Kidney (tissue), 14 donors: ENCODE results near the gene GRAMD2B. TPM values are rescaled to one million over a fixed set of nuclear protein-coding genes. Genes with fewer than 3 reads are reported as not detected.

Experiments
- DNase-seq, 5 donors: peaks; one replicate each; pipeline ENCODE4 v3.0.0-alpha.2; 2013 to 2020
- FAIRE-seq: peaks from 2 replicates; lab custom pipeline; 2012; peaks lifted over from hg19 to GRCh38; lab: Jason Lieb, UNC
- H3K27ac ChIP-seq, 2 donors: one replicate each; pipeline ENCODE4 v1.7.0; 2013; ENCODE audit warnings: low read depth in 2 of 2, low read length in 2 of 2, inconsistent platforms in 1 of 2
- H3K27me3 ChIP-seq: one replicate; pipeline ENCODE4 v1.7.1; 2013; ENCODE audit warnings: low read length, inconsistent platforms; ENCODE audit not compliant: control insufficient read depth, insufficient read depth
- H3K36me3 ChIP-seq, 3 donors: one replicate each; pipeline versions ENCODE4 v1.7.0 to v1.7.1; 2013; ENCODE audit warnings: low read length in 3 of 3, control low read depth in 1 of 3, inconsistent platforms in 1 of 3; ENCODE audit not compliant: insufficient read depth in 3 of 3, control insufficient read depth in 2 of 3
- H3K4me1 ChIP-seq, 3 donors: one replicate each; pipeline versions ENCODE4 v1.7.0 to v1.7.1; 2013; ENCODE audit warnings: low read length in 3 of 3, inconsistent platforms in 1 of 3, low read depth in 1 of 3; ENCODE audit not compliant: control insufficient read depth in 2 of 3, insufficient read depth in 2 of 3
- H3K4me3 ChIP-seq, 3 donors: one replicate each; pipeline versions ENCODE4 v1.7.0 to v1.8.1; 2013; ENCODE audit warnings: low read length in 3 of 3, control low read depth in 1 of 3, inconsistent platforms in 1 of 3
- H3K9ac ChIP-seq, 3 donors: one replicate each; pipeline versions ENCODE4 v1.7.0 to v1.7.1; 2013; ENCODE audit warnings: low read length in 3 of 3, control low read depth in 1 of 3, inconsistent platforms in 1 of 3
- H3K9me3 ChIP-seq, 3 donors: one replicate each; pipeline versions ENCODE4 v1.7.0 to v1.7.1; 2013; ENCODE audit warnings: low read length in 3 of 3, control low read depth in 1 of 3, inconsistent platforms in 1 of 3; ENCODE audit not compliant: control insufficient read depth in 2 of 3, insufficient read depth in 1 of 3
- CTCF ChIP-seq: IDR thresholded peaks from 3 replicates; pipeline ENCODE4 v1.5.1; 2012; ENCODE audit warnings: mild to moderate bottlenecking, moderate library complexity, borderline replicate concordance; ENCODE audit not compliant: insufficient read depth; ENCODE audit errors: extremely low read depth
- intact Hi-C: fragments of 100-400 bp; cut with DNase I; formaldehyde crosslinking; loops from one replicate; pipeline ENCODE4 v1.11.1; 2022
- polyA plus RNA-seq: library from polyadenylated mRNA; stranded (reverse); fragments of 350-450 nt; fragmentation: Illumina TruSeq; extraction: RNeasy Lipid Tissue Mini Kit (QIAGEN cat#74804); gene quantifications from one replicate; pipeline ENCODE4 v1.2.3, GENCODE V29; 2014; ENCODE audit warnings: low read depth, low replicate concordance; ENCODE audit not compliant: insufficient read depth
- total RNA-seq: library from RNA; stranded (reverse); fragmentation: NEBNext Ultra II Directional; extraction: Animal tissue kit (Norgen Biotek cat#: 25700); gene quantifications from one replicate; pipeline ENCODE4 v1.2.1, GENCODE V29; 2021
- donor health status: control.
- donor health status: control.
- donor health status: control.
- donor health status: control.
- donor health status: control.
- donor health status: DM: yes; HTN: yes; CAD: no.
- donor health status: Normal renal cell carcinoma (clear cell type).

GRAMD2B gene
- total and polyA plus RNA-seq, 2 donors from 2014 or later, result 18.4 to 38.5 TPM

GRCh38 chr5:126508251-126508961, 85.2 kb downstream of the GRAMD2B start:
- Histone ChIP-seq H3K4me1 (peaks cover 0 to 18% (median 3%) of the 10 kb centered on the region in 3 donors), H3K36me3 (no peaks in the 10 kb centered on the region), H3K27ac (peak overlapping the region; percentile 37 to 85), H3K9me3 (no peaks in the 10 kb centered on the region), H3K27me3 (no peaks in the 10 kb centered on the region), H3K9ac (peak overlapping the region in 1 of 3 donors; percentile 24), H3K4me3 (no peak overlapping the region)
- intact Hi-C loops, result no loop called here
- FAIRE-seq (no peak), DNase-seq (no peak)
- TF ChIP-seq CTCF, result no peak

- peak; percentile 39 for FAIRE-seq
Observed at GRCh38 chr5:126508962-126509279, 85.7 kb downstream of the GRAMD2B start.

GRCh38 chr5:126509339-126509738, 86.1 kb downstream of the GRAMD2B start:
- no peaks in the 10 kb centered on the region for H3K36me3 ChIP-seq
- DNase-seq (no peak), FAIRE-seq (no peak)
- no peaks in the 10 kb centered on the region for H3K9me3 ChIP-seq
- no peak overlapping the region for H3K9ac ChIP-seq
- H3K4me1 ChIP-seq, result peaks cover 0 to 10% (median 0%) of the 10 kb centered on the region in 3 donors
- no peak for TF ChIP-seq CTCF
- H3K27ac ChIP-seq, result peak overlapping the region in 1 of 2 donors; percentile 89
- intact Hi-C loops, result no loop called here
- H3K27me3 ChIP-seq, result no peaks in the 10 kb centered on the region
- H3K4me3 ChIP-seq, result no peak overlapping the region

More at GRCh38 chr5:126508962-126509279, 85.7 kb downstream of the GRAMD2B start:
- Histone ChIP-seq H3K36me3 (no peaks in the 10 kb centered on the region), H3K9ac (no peak overlapping the region), H3K9me3 (no peaks in the 10 kb centered on the region), H3K4me3 (no peak overlapping the region), H3K4me1 (peaks cover 0 to 13% (median 0%) of the 10 kb centered on the region in 3 donors), H3K27me3 (no peaks in the 10 kb centered on the region), H3K27ac (peak overlapping the region; percentile 37 to 89)
- TF ChIP-seq CTCF, result no peak
- no peak for DNase-seq
- intact Hi-C loops, result no loop called here

- DNase-seq, result no peak
- Histone ChIP-seq H3K27ac (peak overlapping the region in 1 of 2 donors; percentile 20), H3K4me3 (no peak overlapping the region), H3K9ac (no peak overlapping the region), H3K4me1 (peaks cover 0 to 10% (median 5%) of the 10 kb centered on the region in 3 donors), H3K36me3 (no peaks in the 10 kb centered on the region), H3K27me3 (no peaks in the 10 kb centered on the region), H3K9me3 (no peaks in the 10 kb centered on the region)
- no peak for TF ChIP-seq CTCF
- intact Hi-C loops, result no loop called here
- FAIRE-seq, result no peak
Observed at GRCh38 chr5:126511961-126512360, 88.8 kb downstream of the GRAMD2B start.
